SK-N-SH (cell line): ENCODE measurements around the gene SLC6A3. TPM values are rescaled to one million over a fixed set of nuclear protein-coding genes. Genes with fewer than 3 reads are reported as not detected.
A peak's percentile ranks its signal among the peaks of the same experiment; 100 is the strongest.

Source experiments
- CTCF ChIA-PET: fragments of 300-600, 350-600 bp; formaldehyde crosslinking; extraction: SDS; loops from one replicate; lab custom pipeline; 2021; lab: Yijun Ruan, JAX
- POLR2A ChIA-PET: fragments of 350-600 bp; sonication (Branson Sonifier 250); formaldehyde crosslinking; extraction: SDS; loops from one replicate; lab custom pipeline; 2020; ENCODE audit warnings: antibody characterized with exemption, inconsistent platforms; lab: Yijun Ruan, JAX
- DNase-seq: peaks from one replicate; pipeline ENCODE4 v3.0.0; 2012
- H2AFZ ChIP-seq: fragments of 200-600 bp; sonication (generic); 2 replicates; pipeline ENCODE4 v1.8.1; 2016; ENCODE audit warnings: antibody characterized with exemption, mild to moderate bottlenecking, low read depth
- H3F3A ChIP-seq: fragments of 200-600 bp; sonication (generic); replicated peaks from 2 replicates; pipeline ENCODE3; 2016; ENCODE audit warnings: antibody characterized with exemption, mild to moderate bottlenecking; ENCODE audit not compliant: insufficient read depth
- H3K27ac ChIP-seq, 2 experiments: fragments of 200-500 bp in 1 of 2; fragments of 200-600 bp in 1 of 2; sonication (Bioruptor generic) in 1 of 2; sonication (generic), shearing (Covaris generic) in 1 of 2; 2 replicates each; pipeline versions ENCODE4 v1.5.1 to v1.6.1; 2014 to 2016; ENCODE audit warnings: low read depth in 2 of 2, inconsistent platforms in 1 of 2, low read length in 1 of 2, mild to moderate bottlenecking in 1 of 2, mixed read lengths in 1 of 2
- H3K27me3 ChIP-seq: fragments of 200-600 bp; sonication (generic), shearing (Covaris generic); 2 replicates; pipeline ENCODE4 v1.6.1; 2016; ENCODE audit warnings: mixed run types; ENCODE audit not compliant: insufficient read depth
- H3K36me3 ChIP-seq, 2 experiments: fragments of 200-500 bp in 1 of 2; fragments of 200-600 bp in 1 of 2; sonication (Bioruptor generic) in 1 of 2; sonication (generic) in 1 of 2; replicated peaks in 1 of 2; 2 replicates each; pipeline versions ENCODE3 to v1.5.1; 2014 to 2016; ENCODE audit warnings: low read length in 1 of 2, mild to moderate bottlenecking in 1 of 2; ENCODE audit not compliant: insufficient read depth in 2 of 2, control insufficient read depth in 1 of 2
- H3K4me1 ChIP-seq, 2 experiments: fragments of 200-500 bp in 1 of 2; fragments of 200-600 bp in 1 of 2; sonication (Bioruptor generic) in 1 of 2; sonication (generic), shearing (Covaris generic) in 1 of 2; 2 replicates each; pipeline versions ENCODE4 v1.5.1 to v1.6.1; 2014 to 2016; ENCODE audit warnings: low read depth in 1 of 2, low read length in 1 of 2, mixed run types in 1 of 2; ENCODE audit not compliant: insufficient read depth in 2 of 2, control insufficient read depth in 1 of 2
- H3K4me2 ChIP-seq: fragments of 200-600 bp; sonication (generic), shearing (Covaris generic); 2 replicates; pipeline ENCODE4 v1.6.1; 2017; ENCODE audit warnings: mixed run types
- H3K4me3 ChIP-seq, 2 experiments: fragments of 200-500 bp in 1 of 2; fragments of 200-600 bp in 1 of 2; sonication (Bioruptor generic) in 1 of 2; sonication (generic), shearing (Covaris generic) in 1 of 2; 2 replicates each; pipeline versions ENCODE4 v1.5.1 to v1.8.1; 2014 to 2016; ENCODE audit warnings: low read depth in 2 of 2, inconsistent platforms in 1 of 2, low read length in 1 of 2, mild to moderate bottlenecking in 1 of 2, mixed read lengths in 1 of 2, moderate library complexity in 1 of 2
- H3K79me2 ChIP-seq: fragments of 200-600 bp; sonication (generic); 2 replicates; pipeline ENCODE4 v1.8.1; 2017; ENCODE audit warnings: mild to moderate bottlenecking; ENCODE audit not compliant: insufficient read depth
- H3K9ac ChIP-seq: fragments of 200-600 bp; sonication (generic); 2 replicates; pipeline ENCODE4 v1.6.1; 2017; ENCODE audit warnings: mixed run types
- H3K9me2 ChIP-seq: fragments of 200-600 bp; sonication (generic); 2 replicates; pipeline ENCODE4 v1.6.1; 2017; ENCODE audit warnings: mixed run types
- H3K9me3 ChIP-seq: fragments of 200-600 bp; sonication (generic); 2 replicates; pipeline ENCODE4 v1.6.1; 2017; ENCODE audit warnings: mixed run types, mild to moderate bottlenecking, moderate library complexity
- H4K20me1 ChIP-seq: fragments of 200-600 bp; sonication (generic); 2 replicates; pipeline ENCODE4 v1.6.1; 2017; ENCODE audit warnings: mild to moderate bottlenecking, mixed run types; ENCODE audit not compliant: insufficient read depth
- CHD2 ChIP-seq: fragments of 150-350 bp; IDR thresholded peaks from 2 replicates; pipeline ENCODE4 v1.6.1; 2018; ENCODE audit warnings: low read length; ENCODE audit not compliant: partially characterized antibody
- CTCF ChIP-seq: fragments of 200-600 bp; sonication (generic); IDR thresholded peaks from 2 replicates; pipeline ENCODE4 v1.6.1; 2017; ENCODE audit warnings: antibody characterized with exemption, mild to moderate bottlenecking, moderate library complexity
- EZH2phosphoT487 ChIP-seq: fragments of 200-600 bp; sonication (generic); IDR thresholded peaks from 2 replicates; pipeline ENCODE4 v1.6.1; 2017; ENCODE audit warnings: low read depth, mixed run types, mild to moderate bottlenecking, antibody characterized with exemption, moderate library complexity, borderline replicate concordance
- GABPA ChIP-seq: IDR thresholded peaks from 2 replicates; pipeline ENCODE4 v1.4.0; 2012; ENCODE audit warnings: low read depth, mild to moderate bottlenecking
- GATA2 ChIP-seq: sonication (generic); formaldehyde crosslinking; IDR thresholded peaks from 2 replicates; pipeline ENCODE4 v1.5.0; 2020; ENCODE audit warnings: mild to moderate bottlenecking, missing genetic modification reagents
- IRF3 ChIP-seq: fragments of 150-350 bp; IDR thresholded peaks from 2 replicates; pipeline ENCODE4 v1.6.1; 2016; ENCODE audit warnings: mild to moderate bottlenecking, low read depth, low read length
- JUND ChIP-seq: IDR thresholded peaks from 2 replicates; pipeline ENCODE4 v1.4.0; 2012
- MAX ChIP-seq: IDR thresholded peaks from 2 replicates; pipeline ENCODE4 v1.4.0; 2012; ENCODE audit warnings: low read depth
- NFIC ChIP-seq: IDR thresholded peaks from 2 replicates; pipeline ENCODE4 v1.4.0; 2012; ENCODE audit warnings: borderline replicate concordance
- PBX3 ChIP-seq: IDR thresholded peaks from 2 replicates; pipeline ENCODE4; 2012
- RCOR1 ChIP-seq: fragments of 150-350 bp; IDR thresholded peaks from 2 replicates; pipeline ENCODE4 v1.6.1; 2017; ENCODE audit warnings: antibody characterized with exemption, low read length
- REST ChIP-seq: IDR thresholded peaks from 2 replicates; pipeline ENCODE4 v1.6.1; 2012; ENCODE audit warnings: mild to moderate bottlenecking, low read depth, low read length, moderate library complexity
- RFX5 ChIP-seq: IDR thresholded peaks from 2 replicates; pipeline ENCODE4 v1.6.1; 2012; ENCODE audit warnings: mild to moderate bottlenecking, improper control_type of control experiment, low read length
- RXRA ChIP-seq: IDR thresholded peaks from 2 replicates; pipeline ENCODE4 v1.4.0; 2012; ENCODE audit warnings: low read depth, mild to moderate bottlenecking, borderline replicate concordance
- SMC3 ChIP-seq: IDR thresholded peaks from 2 replicates; pipeline ENCODE4 v1.6.1; 2012; ENCODE audit warnings: low read depth, low read length, improper control_type of control experiment
- TCF12 ChIP-seq: IDR thresholded peaks from 2 replicates; pipeline ENCODE4 v1.4.0; 2012
- TEAD4 ChIP-seq: IDR thresholded peaks from 2 replicates; pipeline ENCODE4 v1.4.0; 2012; ENCODE audit warnings: mild to moderate bottlenecking, borderline replicate concordance; ENCODE audit not compliant: insufficient read depth
- USF1 ChIP-seq: IDR thresholded peaks from 2 replicates; pipeline ENCODE4 v1.4.0; 2012; ENCODE audit warnings: low read depth, borderline replicate concordance
- WGBS: methylation state at CpG from one replicate; pipeline ENCODE4 v1.1.6; 2017; ENCODE audit warnings: low lambda C conversion rate; 5-methylcytosine and 5-hydroxymethylcytosine counted together
- polyA plus RNA-seq, 3 experiments: library from polyadenylated mRNA; depleted of rRNA; stranded (reverse); fragments of >200 nt; gene quantifications; 2 replicates each; pipeline ENCODE4 v1.2.3, GENCODE V29; 2012

Gene SLC6A3
- polyA plus RNA-seq, 1 of the 3 experiments (the other 2 are of a cell fraction) = not detected

- no peak overlapping the region for H3K9ac ChIP-seq
- no peaks in the 10 kb centered on the region for H3K36me3 ChIP-seq
- DNase-seq = peak; percentile 12
- TF ChIP-seq RCOR1 (no peak), USF1 (no peak), SMC3 (no peak), RXRA (no peak), PBX3 (no peak), MAX (no peak), TCF12 (no peak), TEAD4 (no peak), RFX5 (no peak), CTCF (no peak), IRF3 (no peak), REST (no peak), GABPA (no peak), NFIC (no peak), EZH2phosphoT487 (no peak), JUND (no peak), GATA2 (CRISPR knock-in tag) (no peak), CHD2 (no peak)
- no peaks in the 10 kb centered on the region for H4K20me1 ChIP-seq
- no peak overlapping the region for H2AFZ ChIP-seq
- H3K27me3 ChIP-seq = peaks cover 37% of the 10 kb centered on the region
- 27% methylated on average over 16 of the region's 25 CpGs for WGBS
- H3F3A ChIP-seq = no peaks in the 10 kb centered on the region
- ChIA-PET POLR2A (interaction anchor here (1.0 kb wide), 1 partner anchor 9 kb away, joined by 4 read pairs; no protein-coding TSS in a partner anchor), CTCF (interaction anchor here (0.8 to 1.5 kb wide), 3 partner anchors 10 to 156 kb away, joined by 3 read pairs; no protein-coding TSS in a partner anchor)
- H3K4me3 ChIP-seq = no peak overlapping the region
- H3K9me2 ChIP-seq = no peaks in the 10 kb centered on the region
- no peak overlapping the region for H3K27ac ChIP-seq
- no peaks in the 10 kb centered on the region for H3K79me2 ChIP-seq
- H3K4me1 ChIP-seq = no peaks in the 10 kb centered on the region
- no peak overlapping the region for H3K4me2 ChIP-seq
- no peaks in the 10 kb centered on the region for H3K9me3 ChIP-seq
Measured at GRCh38 chr5:1437876-1438559, 7.2 kb downstream of the SLC6A3 start.
